NCI-H1930 (cell line): ENCODE results near the gene SGCE.
A peak's percentile ranks its signal among the peaks of the same experiment; 100 is the strongest.

Experiments
- DNase-seq, 2 experiments: peaks; one replicate each; lab custom pipeline; 2025; lab: John Stamatoyannopoulos, UW

Gene SGCE

GRCh38 chr7:94660006-94660405 is 4.1 kb upstream of the SGCE start:
- DNase-seq = no peak

GRCh38 chr7:94658826-94659225 is 2.9 kb upstream of the SGCE start:
- DNase-seq = peak in 1 of 2 experiments; percentile 68

- DNase-seq = peak; percentile 93 to 94
These were observed 2.1 kb upstream of the SGCE start for GRCh38 chr7:94657771-94658693.

GRCh38 chr7:94656925-94657731 is 1.2 kb upstream of the SGCE start:
- peak; percentile 37 to 56 for DNase-seq

- no peak for DNase-seq
These were observed 658 bp upstream of the SGCE start for GRCh38 chr7:94656658-94656924.

GRCh38 chr7:94655126-94655847 is 646 bp downstream of the SGCE start:
- DNase-seq = peak; percentile 18 to 42

- no peak for DNase-seq
These were observed 1.2 kb downstream of the SGCE start for GRCh38 chr7:94654783-94655125.

- no peak for DNase-seq
These were observed 5.5 kb downstream of the SGCE start for GRCh38 chr7:94650147-94651051.

- DNase-seq = no peak
These were observed 6.5 kb downstream of the SGCE start for GRCh38 chr7:94649450-94649849.

GRCh38 chr7:94648731-94649130 is 7.2 kb downstream of the SGCE start:
- no peak for DNase-seq

GRCh38 chr7:94647295-94647694 is 8.6 kb downstream of the SGCE start:
- DNase-seq = no peak

- no peak for DNase-seq
These were observed 12.0 kb downstream of the SGCE start for GRCh38 chr7:94643771-94644545.

GRCh38 chr7:94642838-94643653 is 12.9 kb downstream of the SGCE start:
- DNase-seq = no peak

- no peak for DNase-seq
These were observed 16.5 kb downstream of the SGCE start for GRCh38 chr7:94639384-94639783.

GRCh38 chr7:94635687-94636086 is 20.2 kb downstream of the SGCE start:
- DNase-seq = no peak

- no peak for DNase-seq
These were observed 21.4 kb downstream of the SGCE start for GRCh38 chr7:94634502-94634901.

GRCh38 chr7:94633687-94634086 is 22.2 kb downstream of the SGCE start:
- DNase-seq = no peak

GRCh38 chr7:94633014-94633341 is 23.0 kb downstream of the SGCE start:
- DNase-seq = peak; percentile 67 to 82

- DNase-seq = peak; percentile 62 to 82
These were observed 23.5 kb downstream of the SGCE start for GRCh38 chr7:94632338-94633013.

- DNase-seq = no peak
These were observed 25.1 kb downstream of the SGCE start for GRCh38 chr7:94630855-94631254.
